PC-9 (cell line): ENCODE data around the gene CCR6. TPM values are rescaled to one million over a fixed set of nuclear protein-coding genes. Genes with fewer than 3 reads are reported as not detected.

ENCODE experiments used
- BruUV-seq: library from RNA; stranded (reverse); fragments of 400-500 nt; replicated peaks from 2 replicates; lab custom pipeline; 2021; lab: Mats Ljungman, UMichigan
- CTCF ChIA-PET: fragments of 300-600 bp; sonication (Branson Sonifier 250); formaldehyde crosslinking; loops from one replicate; lab custom pipeline; 2022; ENCODE audit warnings: antibody characterized with exemption; lab: Charles Lee
- POLR2A ChIA-PET: fragments of 300-600 bp; sonication (Branson Sonifier 250); formaldehyde crosslinking; loops from one replicate; lab custom pipeline; 2022; ENCODE audit warnings: antibody characterized with exemption; ENCODE audit not compliant: unreplicated experiment; lab: Charles Lee
- DNase-seq, 2 experiments: peaks; one replicate each; pipeline versions ENCODE4 v3.0.0 to v3.0.0-alpha.2; 2015 to 2022; ENCODE audit warnings: mixed read lengths in 1 of 2
- H2AFZ ChIP-seq: fragments of 200-600 bp; sonication (generic); 2 replicates; pipeline ENCODE4 v1.8.1; 2017; ENCODE audit warnings: antibody characterized with exemption
- H3F3A ChIP-seq: fragments of 200-600 bp; sonication (generic); 2 replicates; pipeline ENCODE4 v1.8.1; 2017; ENCODE audit warnings: antibody characterized with exemption, mild to moderate bottlenecking, low read depth; ENCODE audit not compliant: insufficient read depth
- H3K27ac ChIP-seq: fragments of 200-600 bp; sonication (generic); 2 replicates; pipeline ENCODE4 v1.6.1; 2016; ENCODE audit warnings: mixed run types
- H3K27me3 ChIP-seq: fragments of 200-600 bp; sonication (generic); 2 replicates; pipeline ENCODE4 v1.6.1; 2016; ENCODE audit warnings: low read depth, mixed run types; ENCODE audit not compliant: insufficient read depth
- H3K36me3 ChIP-seq: fragments of 200-600 bp; sonication (generic); 2 replicates; pipeline ENCODE4 v1.6.1; 2016; ENCODE audit warnings: low read depth, mixed run types
- H3K4me1 ChIP-seq: fragments of 200-600 bp; sonication (generic); replicated peaks from 2 replicates; pipeline ENCODE4 v1.6.1; 2016; ENCODE audit warnings: mixed run types; ENCODE audit not compliant: insufficient read depth
- H3K4me2 ChIP-seq: fragments of 200-600 bp; sonication (generic); 2 replicates; pipeline ENCODE4 v1.6.1; 2017; ENCODE audit warnings: mixed run types
- H3K4me3 ChIP-seq: fragments of 200-600 bp; sonication (generic); 2 replicates; pipeline ENCODE4 v1.6.1; 2016; ENCODE audit warnings: mixed run types
- H3K79me2 ChIP-seq: fragments of 200-600 bp; sonication (generic); 2 replicates; pipeline ENCODE4 v1.6.1; 2017; ENCODE audit warnings: low read depth, mixed run types
- H3K9me2 ChIP-seq: fragments of 200-600 bp; sonication (generic); 2 replicates; pipeline ENCODE4 v1.8.1; 2017; ENCODE audit warnings: mild to moderate bottlenecking; ENCODE audit not compliant: insufficient read depth
- H3K9me3 ChIP-seq: fragments of 200-600 bp; sonication (generic); 2 replicates; pipeline ENCODE4 v1.8.1; 2016; ENCODE audit warnings: low read depth; ENCODE audit not compliant: insufficient read depth
- H4K20me1 ChIP-seq: fragments of 200-600 bp; sonication (generic); 2 replicates; pipeline ENCODE4 v1.8.1; 2017; ENCODE audit not compliant: insufficient read depth
- CTCF ChIP-seq: fragments of 200-600 bp; sonication (generic); conservative IDR thresholded peaks from 2 replicates; pipeline ENCODE4 v1.6.1; 2017; ENCODE audit warnings: mixed run types, antibody characterized with exemption, mild to moderate bottlenecking, moderate library complexity
- EZH2 ChIP-seq: fragments of 200-600 bp; sonication (generic); IDR thresholded peaks from 2 replicates; pipeline ENCODE4 v1.8.0; 2017; ENCODE audit warnings: antibody characterized with exemption, low read depth
- intact Hi-C: fragments of 100-400 bp; cut with micrococcal nuclease; formaldehyde crosslinking; loops from one replicate; pipeline ENCODE4 v1.10.0; 2022; ENCODE audit not compliant: unreplicated experiment
- total RNA-seq: library from RNA; stranded (reverse); gene quantifications from 2 replicates; pipeline ENCODE4 v1.2.3, GENCODE V29; 2021

The CCR6 gene
- total RNA-seq, 1 experiment from 2014 or later, result not detected

- ChIA-PET POLR2A (no interaction called here), CTCF (no interaction called here)
- H3F3A ChIP-seq, result no peaks in the 10 kb centered on the region
- H3K4me2 ChIP-seq, result no peak overlapping the region
- no peak overlapping the region for H3K4me3 ChIP-seq
- intact Hi-C loops, result no loop called here
- no peak overlapping the region for H3K27ac ChIP-seq
- peaks cover 81% of the 10 kb centered on the region for H3K27me3 ChIP-seq
- H3K36me3 ChIP-seq, result no peaks in the 10 kb centered on the region
- no peak overlapping the region for H2AFZ ChIP-seq
- no peaks in the 10 kb centered on the region for H3K4me1 ChIP-seq
- H3K79me2 ChIP-seq, result no peaks in the 10 kb centered on the region
- TF ChIP-seq EZH2, result no peak
- TF ChIP-seq CTCF, result no peak
- H3K9me3 ChIP-seq, result no peaks in the 10 kb centered on the region
- no peak for DNase-seq
- BruUV-seq, result no TSS peak
- no peaks in the 10 kb centered on the region for H4K20me1 ChIP-seq
- no peaks in the 10 kb centered on the region for H3K9me2 ChIP-seq
Observed at GRCh38 chr6:167124753-167125152, 1.9 kb downstream of the CCR6 start.

- BruUV-seq, result no TSS peak
Observed at GRCh38 chr6:167125410-167125809, 2.5 kb downstream of the CCR6 start.

GRCh38 chr6:167125855-167126349 is 3.0 kb downstream of the CCR6 start:
- CTCF ChIA-PET, result no interaction called here
- TF ChIP-seq EZH2, result no peak
- no peak for TF ChIP-seq CTCF
- intact Hi-C loops, result no loop called here
- Histone ChIP-seq H3K4me1 (no peaks in the 10 kb centered on the region), H3K4me3 (no peak overlapping the region), H2AFZ (no peak overlapping the region), H3K9me3 (no peaks in the 10 kb centered on the region), H3K79me2 (no peaks in the 10 kb centered on the region), H3K9me2 (no peaks in the 10 kb centered on the region), H3K4me2 (no peak overlapping the region), H3K27me3 (peaks cover 83% of the 10 kb centered on the region), H3F3A (no peaks in the 10 kb centered on the region), H4K20me1 (no peaks in the 10 kb centered on the region), H3K36me3 (no peaks in the 10 kb centered on the region), H3K27ac (no peak overlapping the region)
- BruUV-seq, result no TSS peak
- POLR2A ChIA-PET, result no interaction called here
- DNase-seq, result no peak

More at GRCh38 chr6:167125410-167125809, 2.5 kb downstream of the CCR6 start:
- no peaks in the 10 kb centered on the region for H3K9me3 ChIP-seq
- no peak overlapping the region for H3K27ac ChIP-seq
- TF ChIP-seq EZH2 (no peak), CTCF (no peak)
- H3K9me2 ChIP-seq, result no peaks in the 10 kb centered on the region
- H3F3A ChIP-seq, result no peaks in the 10 kb centered on the region
- H3K4me1 ChIP-seq, result no peaks in the 10 kb centered on the region
- intact Hi-C loops, result no loop called here
- H3K27me3 ChIP-seq, result peaks cover 83% of the 10 kb centered on the region
- no peak overlapping the region for H3K4me2 ChIP-seq
- H3K4me3 ChIP-seq, result no peak overlapping the region
- ChIA-PET POLR2A (no interaction called here), CTCF (no interaction called here)
- no peaks in the 10 kb centered on the region for H4K20me1 ChIP-seq
- no peaks in the 10 kb centered on the region for H3K79me2 ChIP-seq
- H3K36me3 ChIP-seq, result no peaks in the 10 kb centered on the region
- no peak overlapping the region for H2AFZ ChIP-seq
- no peak for DNase-seq
